ENCODE results near the gene GARIN5B. TPM values are rescaled to one million over a fixed set of nuclear protein-coding genes. Genes with fewer than 3 reads are reported as not detected.

The GARIN5B gene
- total and polyA plus RNA-seq, 2 of the 13 experiments (the other 11 are each of a cell fraction or from before 2014, with no cell fraction given), result not detected

GRCh38 chr19:55333870-55334269 is 29.2 kb downstream of the GARIN5B start (continued):
- TF ChIP-seq KDM2A (CRISPR knock-in tag; IDR thresholded peaks at IDR 0.05; ENCODE audit: borderline replicate concordance, low read depth) (peak; percentile 44; the same call in 1 of the 2 replicates), MBNL3 (CRISPR knock-in tag; conservative IDR thresholded peaks at IDR 0.05) (no peak), ZNF749 (CRISPR knock-in tag; IDR thresholded peaks at IDR 0.05; ENCODE audit: borderline replicate concordance) (no peak), ZNF589 (CRISPR knock-in tag; conservative IDR thresholded peaks at IDR 0.05) (no peak), ZNF776 (CRISPR knock-in tag; IDR thresholded peaks at IDR 0.05) (no peak), ZNF766 (CRISPR knock-in tag; IDR thresholded peaks at IDR 0.05; ENCODE audit: borderline replicate concordance) (no peak), FOXP1 (IDR thresholded peaks at IDR 0.05) (no peak), FOXP1 (CRISPR knock-in tag; IDR thresholded peaks at IDR 0.05) (peak; percentile 39; the same call in 1 of the 2 replicates), KLF13 (CRISPR knock-in tag; IDR thresholded peaks at IDR 0.05) (no peak), MTA1 (CRISPR knock-in tag; IDR thresholded peaks at IDR 0.05; ENCODE audit: borderline replicate concordance) (no peak), ZNF713 (CRISPR knock-in tag; IDR thresholded peaks at IDR 0.05) (no peak), ZNF468 (CRISPR knock-in tag; IDR thresholded peaks at IDR 0.05) (no peak), ARNT (IDR thresholded peaks at IDR 0.05) (no peak), USF2 (IDR thresholded peaks at IDR 0.05; ENCODE audit: low read depth, low read length) (no peak), USF2 (CRISPR knock-in tag; IDR thresholded peaks at IDR 0.05; ENCODE audit: borderline replicate concordance) (peak; percentile 19; the same call in 1 of the 2 replicates), CENPX (CRISPR knock-in tag; IDR thresholded peaks at IDR 0.05) (no peak), ZNF431 (CRISPR knock-in tag; IDR thresholded peaks at IDR 0.05; ENCODE audit: borderline replicate concordance, low read depth) (0 out of 2 replicates have a peak, but pooled peaks have one; percentile 31), ZNF556 (CRISPR knock-in tag; IDR thresholded peaks at IDR 0.05; ENCODE audit: borderline replicate concordance) (no peak), GPN1 (CRISPR knock-in tag; IDR thresholded peaks at IDR 0.05; ENCODE audit: borderline replicate concordance) (no peak), ZNF558 (CRISPR knock-in tag; IDR thresholded peaks at IDR 0.05; ENCODE audit: borderline replicate concordance) (no peak), ZNF782 (CRISPR knock-in tag; IDR thresholded peaks at IDR 0.05; ENCODE audit: borderline replicate concordance) (no peak), SP2 (CRISPR knock-in tag; IDR thresholded peaks at IDR 0.05) (no peak), SNAI1 (CRISPR knock-in tag; IDR thresholded peaks at IDR 0.05; ENCODE audit: borderline replicate concordance) (0 out of 2 replicates have a peak, but pooled peaks have one; percentile 42), CSRNP2 (CRISPR knock-in tag; conservative IDR thresholded peaks at IDR 0.05; ENCODE audit: low read depth) (no peak), CREM (IDR thresholded peaks at IDR 0.05) (peak; percentile 58), CREM (CRISPR knock-in tag; IDR thresholded peaks at IDR 0.05) (no peak), ZFP91 (CRISPR knock-in tag; IDR thresholded peaks at IDR 0.05; ENCODE audit: borderline replicate concordance) (peak; percentile 28; the same call in 1 of the 2 replicates)
